ENCODE measurements around the gene TRAF7.

- TF ChIP-seq, protein P1, sequence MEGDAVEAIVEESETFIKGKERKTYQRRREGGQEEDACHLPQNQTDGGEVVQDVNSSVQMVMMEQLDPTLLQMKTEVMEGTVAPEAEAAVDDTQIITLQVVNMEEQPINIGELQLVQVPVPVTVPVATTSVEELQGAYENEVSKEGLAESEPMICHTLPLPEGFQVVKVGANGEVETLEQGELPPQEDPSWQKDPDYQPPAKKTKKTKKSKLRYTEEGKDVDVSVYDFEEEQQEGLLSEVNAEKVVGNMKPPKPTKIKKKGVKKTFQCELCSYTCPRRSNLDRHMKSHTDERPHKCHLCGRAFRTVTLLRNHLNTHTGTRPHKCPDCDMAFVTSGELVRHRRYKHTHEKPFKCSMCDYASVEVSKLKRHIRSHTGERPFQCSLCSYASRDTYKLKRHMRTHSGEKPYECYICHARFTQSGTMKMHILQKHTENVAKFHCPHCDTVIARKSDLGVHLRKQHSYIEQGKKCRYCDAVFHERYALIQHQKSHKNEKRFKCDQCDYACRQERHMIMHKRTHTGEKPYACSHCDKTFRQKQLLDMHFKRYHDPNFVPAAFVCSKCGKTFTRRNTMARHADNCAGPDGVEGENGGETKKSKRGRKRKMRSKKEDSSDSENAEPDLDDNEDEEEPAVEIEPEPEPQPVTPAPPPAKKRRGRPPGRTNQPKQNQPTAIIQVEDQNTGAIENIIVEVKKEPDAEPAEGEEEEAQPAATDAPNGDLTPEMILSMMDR (IDR thresholded peaks at IDR 0.05): peak in 1 of 6 experiments; percentile 43
- TF ChIP-seq POLR2A (IDR thresholded peaks at IDR 0.05): no peak
Observed at GRCh38 chr16:2152695-2153506, 2.7 kb upstream of the TRAF7 start.

All from Peyer's patch (tissue), 4 donors.